HCT116 (cell line): ENCODE measurements around the gene PLSCR1.

Experiments
- CEBPB ChIP-seq: IDR thresholded peaks from 2 replicates; pipeline ENCODE4 v1.6.1; 2012; ENCODE audit warnings: low read depth
- EGR1 ChIP-seq: IDR thresholded peaks from 2 replicates; pipeline ENCODE4 v1.6.1; 2012; ENCODE audit warnings: low read depth
- EZH2 ChIP-seq: fragments of 200-600 bp; sonication (generic); IDR thresholded peaks from 2 replicates; pipeline ENCODE4 v1.6.1; 2017; ENCODE audit warnings: antibody characterized with exemption, mixed run types
- FOSL1 ChIP-seq: IDR thresholded peaks from 2 replicates; pipeline ENCODE4 v1.6.1; 2012; ENCODE audit warnings: low read depth
- POLR2A ChIP-seq: IDR thresholded peaks from 2 replicates; pipeline ENCODE4 v1.7.0; 2011; ENCODE audit warnings: borderline replicate concordance; ENCODE audit not compliant: insufficient read depth, insufficient read length; ENCODE audit errors: extremely low read depth
- POLR2AphosphoS5 ChIP-seq: IDR thresholded peaks from 2 replicates; pipeline ENCODE4 v1.6.1; 2011; ENCODE audit warnings: mild to moderate bottlenecking, low read depth, low read length, moderate library complexity
- RAD21 ChIP-seq: IDR thresholded peaks from 2 replicates; pipeline ENCODE4 v1.6.1; 2012; ENCODE audit warnings: low read depth, mild to moderate bottlenecking
- TCF7L2 ChIP-seq: IDR thresholded peaks from 2 replicates; pipeline ENCODE4 v1.7.0; 2011; ENCODE audit warnings: borderline replicate concordance, inconsistent platforms; ENCODE audit not compliant: insufficient read depth, insufficient read length; ENCODE audit errors: extremely low read depth
- TF ChIP-seq, protein P1 (sequence below), 3 experiments: fragments of 200-600 bp in 1 of 3; sonication (generic) in 1 of 3; IDR thresholded peaks in 2 of 3; conservative IDR thresholded peaks in 1 of 3; 2 replicates each; pipeline ENCODE4 v1.5.1; 2012 to 2017; ENCODE audit warnings: low read depth in 2 of 3, low read length in 2 of 3, antibody characterized with exemption in 1 of 3, borderline replicate concordance in 1 of 3, control low read depth in 1 of 3, mild to moderate bottlenecking in 1 of 3, mixed read lengths in 1 of 3, mixed run types in 1 of 3, moderate library complexity in 1 of 3; ENCODE audit not compliant: insufficient read depth in 1 of 3
- TF ChIP-seq, protein P2 (sequence below): IDR thresholded peaks from 2 replicates; pipeline ENCODE4 v1.6.1; 2012
- TF ChIP-seq, protein P3 (sequence below): IDR thresholded peaks from 2 replicates; pipeline ENCODE4 v1.6.1; 2012; ENCODE audit warnings: low read depth

DNA sequence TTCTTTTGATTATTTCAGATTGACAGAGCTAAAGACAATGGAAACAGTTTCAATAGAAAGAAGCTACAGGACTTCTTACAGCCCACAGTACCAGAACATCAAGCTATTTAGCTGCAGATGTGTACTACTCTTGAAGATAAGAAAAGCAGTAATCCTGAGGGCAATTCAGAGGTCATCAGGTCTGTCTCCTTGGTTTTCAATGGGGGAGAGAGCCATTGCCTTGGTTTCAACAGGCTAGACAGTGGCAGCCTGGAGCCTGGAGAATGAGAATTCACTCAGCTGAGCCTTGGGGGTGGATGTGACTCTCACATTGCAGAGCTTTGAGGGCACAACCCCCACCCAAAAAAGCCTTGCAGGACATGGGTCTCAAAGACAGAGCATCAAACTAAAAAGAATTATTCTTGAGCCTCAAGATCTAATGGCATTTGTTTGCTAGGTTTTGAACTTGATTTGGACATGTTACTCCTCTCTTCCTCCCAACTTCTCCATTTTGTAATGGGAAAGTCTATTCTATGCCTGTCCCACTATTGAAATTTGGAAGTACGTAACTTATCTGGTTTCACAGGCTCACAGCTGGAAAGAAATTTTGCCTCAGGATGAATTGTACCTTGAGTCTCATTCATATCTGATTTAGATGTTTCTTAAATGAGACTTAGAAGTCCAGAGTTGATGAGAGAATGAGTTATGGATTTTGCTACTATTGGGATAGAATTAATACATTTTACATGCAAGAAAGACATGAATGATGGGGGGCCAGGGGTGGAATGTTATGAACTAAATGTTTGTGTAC, 36.9 kb downstream of the PLSCR1 start:
- TF ChIP-seq, protein P1, sequence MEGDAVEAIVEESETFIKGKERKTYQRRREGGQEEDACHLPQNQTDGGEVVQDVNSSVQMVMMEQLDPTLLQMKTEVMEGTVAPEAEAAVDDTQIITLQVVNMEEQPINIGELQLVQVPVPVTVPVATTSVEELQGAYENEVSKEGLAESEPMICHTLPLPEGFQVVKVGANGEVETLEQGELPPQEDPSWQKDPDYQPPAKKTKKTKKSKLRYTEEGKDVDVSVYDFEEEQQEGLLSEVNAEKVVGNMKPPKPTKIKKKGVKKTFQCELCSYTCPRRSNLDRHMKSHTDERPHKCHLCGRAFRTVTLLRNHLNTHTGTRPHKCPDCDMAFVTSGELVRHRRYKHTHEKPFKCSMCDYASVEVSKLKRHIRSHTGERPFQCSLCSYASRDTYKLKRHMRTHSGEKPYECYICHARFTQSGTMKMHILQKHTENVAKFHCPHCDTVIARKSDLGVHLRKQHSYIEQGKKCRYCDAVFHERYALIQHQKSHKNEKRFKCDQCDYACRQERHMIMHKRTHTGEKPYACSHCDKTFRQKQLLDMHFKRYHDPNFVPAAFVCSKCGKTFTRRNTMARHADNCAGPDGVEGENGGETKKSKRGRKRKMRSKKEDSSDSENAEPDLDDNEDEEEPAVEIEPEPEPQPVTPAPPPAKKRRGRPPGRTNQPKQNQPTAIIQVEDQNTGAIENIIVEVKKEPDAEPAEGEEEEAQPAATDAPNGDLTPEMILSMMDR (IDR thresholded peaks at IDR 0.05 in 2 of 3, conservative IDR thresholded peaks at IDR 0.05 in 1 of 3; ENCODE audit: borderline replicate concordance in 1 of 3, insufficient read depth in 1 of 3, low read depth in 2 of 3, low read length in 2 of 3): no peak
- TF ChIP-seq POLR2A (no peak), TCF7L2 (no peak), POLR2AphosphoS5 (no peak), CEBPB (no peak), EZH2 (no peak), FOSL1 (no peak), RAD21 (no peak), EGR1 (no peak)
- TF ChIP-seq, protein P2, sequence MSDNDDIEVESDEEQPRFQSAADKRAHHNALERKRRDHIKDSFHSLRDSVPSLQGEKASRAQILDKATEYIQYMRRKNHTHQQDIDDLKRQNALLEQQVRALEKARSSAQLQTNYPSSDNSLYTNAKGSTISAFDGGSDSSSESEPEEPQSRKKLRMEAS: no peak
- TF ChIP-seq, protein P3, sequence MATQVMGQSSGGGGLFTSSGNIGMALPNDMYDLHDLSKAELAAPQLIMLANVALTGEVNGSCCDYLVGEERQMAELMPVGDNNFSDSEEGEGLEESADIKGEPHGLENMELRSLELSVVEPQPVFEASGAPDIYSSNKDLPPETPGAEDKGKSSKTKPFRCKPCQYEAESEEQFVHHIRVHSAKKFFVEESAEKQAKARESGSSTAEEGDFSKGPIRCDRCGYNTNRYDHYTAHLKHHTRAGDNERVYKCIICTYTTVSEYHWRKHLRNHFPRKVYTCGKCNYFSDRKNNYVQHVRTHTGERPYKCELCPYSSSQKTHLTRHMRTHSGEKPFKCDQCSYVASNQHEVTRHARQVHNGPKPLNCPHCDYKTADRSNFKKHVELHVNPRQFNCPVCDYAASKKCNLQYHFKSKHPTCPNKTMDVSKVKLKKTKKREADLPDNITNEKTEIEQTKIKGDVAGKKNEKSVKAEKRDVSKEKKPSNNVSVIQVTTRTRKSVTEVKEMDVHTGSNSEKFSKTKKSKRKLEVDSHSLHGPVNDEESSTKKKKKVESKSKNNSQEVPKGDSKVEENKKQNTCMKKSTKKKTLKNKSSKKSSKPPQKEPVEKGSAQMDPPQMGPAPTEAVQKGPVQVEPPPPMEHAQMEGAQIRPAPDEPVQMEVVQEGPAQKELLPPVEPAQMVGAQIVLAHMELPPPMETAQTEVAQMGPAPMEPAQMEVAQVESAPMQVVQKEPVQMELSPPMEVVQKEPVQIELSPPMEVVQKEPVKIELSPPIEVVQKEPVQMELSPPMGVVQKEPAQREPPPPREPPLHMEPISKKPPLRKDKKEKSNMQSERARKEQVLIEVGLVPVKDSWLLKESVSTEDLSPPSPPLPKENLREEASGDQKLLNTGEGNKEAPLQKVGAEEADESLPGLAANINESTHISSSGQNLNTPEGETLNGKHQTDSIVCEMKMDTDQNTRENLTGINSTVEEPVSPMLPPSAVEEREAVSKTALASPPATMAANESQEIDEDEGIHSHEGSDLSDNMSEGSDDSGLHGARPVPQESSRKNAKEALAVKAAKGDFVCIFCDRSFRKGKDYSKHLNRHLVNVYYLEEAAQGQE: no peak
